ENCODE results near the gene RBAK.

DNA sequence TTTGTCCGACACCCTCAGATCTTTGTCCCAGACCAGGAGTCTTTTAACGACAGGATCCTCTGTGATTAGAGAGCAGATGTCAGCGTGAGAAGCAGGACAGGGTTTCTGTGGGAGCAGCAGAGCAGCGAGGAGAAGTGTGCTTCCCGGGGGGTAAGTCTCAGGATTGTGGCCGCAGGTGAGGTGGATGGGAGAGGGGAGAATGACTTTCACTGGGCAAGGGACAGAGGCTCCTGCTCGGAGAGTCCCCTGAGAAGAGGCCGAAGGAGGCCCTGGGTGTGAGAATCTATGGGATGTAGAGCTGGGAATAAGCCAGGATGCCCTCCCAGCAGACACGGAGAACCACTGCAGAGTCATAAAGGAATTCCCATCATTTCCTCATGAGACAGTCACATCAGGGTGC is 10.4 kb upstream of the RBAK start:
- TF ChIP-seq POLR2AphosphoS5 (IDR thresholded peaks at IDR 0.05; ENCODE audit: low read depth, low read length) = no peak
- no peak for TF ChIP-seq POLR2A (IDR thresholded peaks at IDR 0.05; ENCODE audit: low read depth, low read length)
- TF ChIP-seq TAF1 (IDR thresholded peaks at IDR 0.05; ENCODE audit: low read depth, low read length) = no peak
- TF ChIP-seq POU2F2 (IDR thresholded peaks at IDR 0.05; ENCODE audit: low read depth, low read length) = no peak
- no peak for TF ChIP-seq SPI1 (IDR thresholded peaks at IDR 0.05; ENCODE audit: low read depth, low read length)

Data from GM12891 (cell line).